GM18526 (cell line): ENCODE results near the gene SLCO2B1.

Source experiments
- POLR2A ChIP-seq: IDR thresholded peaks from 3 replicates; pipeline ENCODE4 v1.6.1; 2011; ENCODE audit not compliant: insufficient read length; ENCODE audit errors: extremely low read depth

Gene SLCO2B1

GRCh38 chr11:75208446-75208845 lies 57.5 kb downstream of the SLCO2B1 start:
- TF ChIP-seq POLR2A = no peak

DNA sequence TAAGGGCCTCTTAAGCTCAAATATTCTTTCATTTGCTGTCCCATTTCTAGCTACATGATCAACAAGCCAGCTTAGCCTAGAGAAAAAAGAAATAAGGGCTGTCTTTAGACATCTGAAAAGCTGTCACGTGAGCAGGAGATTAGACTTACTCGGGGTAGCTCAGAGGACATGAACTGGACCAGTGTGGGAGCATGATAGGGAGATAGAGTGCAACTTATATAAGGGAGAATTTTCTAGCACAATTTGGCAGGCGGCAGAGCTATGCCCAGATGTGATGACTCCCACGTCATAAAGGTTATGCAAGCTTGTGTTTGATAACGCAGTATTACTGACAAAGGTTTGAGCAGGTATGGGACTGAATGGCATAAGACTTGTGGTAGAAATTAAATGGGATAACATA lies 61.5 kb downstream of the SLCO2B1 start:
- TF ChIP-seq POLR2A = no peak

DNA sequence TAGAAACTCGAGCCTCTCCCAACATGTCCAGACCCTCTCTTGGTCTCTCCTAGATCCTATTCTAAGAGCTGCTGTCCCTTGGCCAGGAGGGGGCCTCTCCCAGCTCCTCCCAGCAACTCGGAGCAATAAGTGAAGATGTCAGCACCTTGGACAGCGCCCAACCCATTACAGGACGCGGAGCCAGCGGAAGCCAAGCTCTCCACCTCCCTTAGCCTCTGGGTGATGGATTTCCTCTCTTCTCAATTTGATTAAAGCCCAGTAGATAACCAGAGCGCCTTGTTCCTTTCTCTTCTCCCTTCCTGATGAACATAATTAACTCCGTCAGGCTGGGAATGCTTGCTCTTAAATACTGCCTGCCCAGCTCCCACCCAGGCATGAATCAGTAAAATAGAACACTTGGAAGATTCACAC lies 63.5 kb downstream of the SLCO2B1 start:
- TF ChIP-seq POLR2A = no peak

DNA sequence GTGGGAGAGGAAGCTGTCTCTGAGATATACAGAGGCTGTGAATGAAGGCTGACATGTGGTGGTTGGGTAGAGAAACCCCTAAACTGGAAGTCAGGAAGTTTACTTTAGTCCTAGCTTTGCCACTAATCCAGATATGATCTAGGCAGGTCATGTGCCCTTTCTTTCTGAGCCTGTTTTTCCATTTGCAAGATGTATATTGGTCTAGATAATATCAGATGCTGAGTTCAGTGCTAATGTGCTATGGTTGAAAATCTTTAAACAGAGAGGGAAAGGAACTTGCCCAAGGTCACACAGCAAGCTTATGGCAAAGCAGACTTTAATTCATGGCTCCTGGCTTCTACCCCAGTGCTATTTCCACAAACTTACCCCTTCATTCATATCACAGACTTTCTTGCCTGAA lies 63.9 kb downstream of the SLCO2B1 start:
- TF ChIP-seq POLR2A = no peak

DNA sequence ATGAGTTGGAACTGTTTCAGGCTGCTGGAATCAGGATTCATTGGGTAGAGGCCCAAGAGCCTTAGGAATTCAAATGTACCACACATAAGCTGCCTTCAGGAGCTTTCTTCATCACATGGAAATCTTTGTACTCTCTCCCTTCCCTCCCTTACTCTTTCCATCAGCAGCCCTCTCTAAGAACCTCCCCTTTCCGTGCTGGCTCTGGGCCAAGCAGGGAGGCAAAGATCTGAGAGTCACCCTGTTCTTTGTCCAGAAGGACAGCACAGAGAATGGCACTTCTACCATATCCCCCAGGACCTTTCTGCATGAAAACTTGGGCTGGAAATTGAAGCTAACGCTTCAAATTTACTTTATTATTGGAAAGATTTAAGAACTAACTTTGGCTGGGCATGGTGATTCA lies 69.0 kb downstream of the SLCO2B1 start:
- no peak for TF ChIP-seq POLR2A

DNA sequence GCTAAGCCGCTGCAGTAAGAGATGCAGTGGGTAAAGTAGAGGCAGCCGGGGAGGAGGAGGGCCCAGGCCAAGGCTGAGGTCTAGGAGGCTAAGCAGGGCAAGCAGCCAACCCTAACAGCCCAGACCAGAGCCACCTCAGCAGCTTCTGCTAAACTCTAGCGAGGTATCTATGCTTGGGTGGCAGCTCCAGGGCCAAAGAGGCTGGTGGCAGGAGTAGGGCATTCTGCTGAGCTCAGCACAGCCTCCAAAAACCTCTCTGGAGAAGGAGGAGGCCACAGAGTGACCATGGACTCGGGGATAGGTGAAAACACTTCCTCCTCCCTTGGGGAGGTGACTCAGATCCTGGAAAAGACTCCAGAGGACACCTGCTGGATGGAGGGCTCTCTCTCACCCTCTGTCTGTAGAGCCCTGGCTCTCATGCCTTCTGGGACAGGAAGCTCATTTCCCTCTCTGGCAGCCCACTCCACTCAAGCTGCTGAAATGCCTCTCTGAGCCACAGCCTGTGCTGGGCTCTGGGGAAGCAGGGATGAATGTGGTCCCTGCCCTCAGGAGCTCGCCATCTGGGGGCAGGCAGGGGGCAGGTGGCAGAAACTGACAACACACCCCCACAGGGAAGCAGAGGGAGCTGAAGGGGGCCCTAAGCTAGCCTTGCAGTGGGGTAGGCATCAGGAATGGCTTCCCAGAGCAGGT lies 73.2 kb downstream of the SLCO2B1 start:
- no peak for TF ChIP-seq POLR2A

GRCh38 chr11:75225794-75226193 lies 74.9 kb downstream of the SLCO2B1 start:
- no peak for TF ChIP-seq POLR2A

GRCh38 chr11:75229466-75229865 lies 78.6 kb downstream of the SLCO2B1 start:
- TF ChIP-seq POLR2A = no peak

DNA sequence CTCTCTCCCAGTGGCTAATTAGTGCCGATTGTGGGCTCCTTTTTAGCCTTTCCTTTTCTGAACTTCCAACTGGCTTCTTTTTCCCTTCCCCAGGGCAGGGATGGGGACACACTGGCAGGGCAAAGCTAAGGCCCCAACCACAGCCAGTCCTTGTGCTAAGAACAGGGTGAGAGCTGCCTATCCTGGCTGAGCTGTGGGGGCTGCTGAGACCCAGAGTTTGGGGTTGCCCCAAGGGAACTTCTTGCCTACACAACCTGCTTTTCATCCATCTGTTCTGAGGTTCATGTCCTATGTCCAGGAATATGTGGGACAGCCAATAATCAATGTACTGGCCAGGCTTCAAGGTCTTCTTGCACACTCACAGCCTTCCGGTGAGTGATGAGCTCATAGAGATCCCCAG lies 79.7 kb downstream of the SLCO2B1 start:
- TF ChIP-seq POLR2A = no peak

DNA sequence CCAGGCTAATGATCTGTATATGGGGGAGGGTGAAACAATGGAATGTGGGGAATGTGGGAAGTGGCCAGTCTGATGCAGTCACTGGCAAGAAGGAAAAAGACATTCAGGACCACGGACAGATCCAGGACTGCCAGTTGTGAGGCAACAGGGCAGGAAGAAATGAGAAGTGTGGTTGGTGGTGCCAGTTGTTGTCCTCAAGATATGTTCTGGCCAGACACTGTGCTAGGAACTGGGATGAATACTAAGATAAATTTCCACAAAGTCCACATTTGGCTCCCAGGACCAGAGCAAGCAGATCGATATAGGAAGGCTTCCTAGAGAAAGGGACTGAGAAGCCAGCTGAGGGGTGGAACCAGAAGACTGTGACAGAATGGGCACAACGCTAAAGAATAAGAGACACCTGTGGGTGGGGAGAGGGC lies 82.9 kb downstream of the SLCO2B1 start:
- TF ChIP-seq POLR2A = no peak

- no peak for TF ChIP-seq POLR2A
These were observed 85.2 kb downstream of the SLCO2B1 start for GRCh38 chr11:75236062-75236461.

GRCh38 chr11:75237050-75237449 lies 86.1 kb downstream of the SLCO2B1 start:
- no peak for TF ChIP-seq POLR2A

DNA sequence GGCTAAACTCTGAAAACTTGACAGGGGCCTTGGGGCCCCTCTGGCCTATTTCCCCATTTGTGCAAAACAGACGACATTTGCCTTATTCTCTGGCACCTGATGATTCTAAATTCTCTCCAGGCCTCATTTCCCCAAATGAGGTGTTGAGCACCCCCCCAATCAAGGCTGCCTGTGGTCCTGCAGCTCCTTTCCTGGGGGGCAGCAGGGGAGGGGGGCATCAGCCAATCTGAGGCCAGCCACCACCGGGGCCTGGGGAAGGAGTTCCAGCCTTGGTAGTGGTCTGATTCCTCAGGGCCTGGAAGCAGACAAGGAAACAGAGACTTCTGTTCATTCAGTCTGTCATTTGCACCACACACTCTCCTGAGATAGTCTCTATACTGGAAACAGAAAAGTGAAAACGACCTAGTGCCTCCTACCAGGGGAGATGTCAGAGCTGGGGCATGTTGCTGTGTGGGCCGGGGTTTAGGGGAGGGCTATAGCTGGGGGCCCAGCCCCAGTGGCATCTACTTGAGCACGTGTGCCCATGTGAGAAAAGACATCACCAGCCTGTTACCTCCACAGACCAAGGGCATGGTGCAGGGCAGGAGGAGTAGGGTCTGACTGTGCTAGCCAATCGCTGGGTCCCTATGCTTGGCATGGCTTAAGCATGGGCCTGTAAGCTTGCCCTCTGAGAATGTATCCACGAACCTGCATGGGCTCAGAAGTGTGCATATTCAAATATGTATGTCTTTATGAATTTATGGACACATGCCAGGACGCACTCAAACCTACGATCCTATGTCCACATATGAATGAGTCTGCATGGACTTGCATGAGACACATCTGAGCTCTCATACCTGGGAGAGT lies 87.9 kb downstream of the SLCO2B1 start:
- no peak for TF ChIP-seq POLR2A

- TF ChIP-seq POLR2A = no peak
These were observed 88.8 kb downstream of the SLCO2B1 start for GRCh38 chr11:75239531-75240290.

DNA sequence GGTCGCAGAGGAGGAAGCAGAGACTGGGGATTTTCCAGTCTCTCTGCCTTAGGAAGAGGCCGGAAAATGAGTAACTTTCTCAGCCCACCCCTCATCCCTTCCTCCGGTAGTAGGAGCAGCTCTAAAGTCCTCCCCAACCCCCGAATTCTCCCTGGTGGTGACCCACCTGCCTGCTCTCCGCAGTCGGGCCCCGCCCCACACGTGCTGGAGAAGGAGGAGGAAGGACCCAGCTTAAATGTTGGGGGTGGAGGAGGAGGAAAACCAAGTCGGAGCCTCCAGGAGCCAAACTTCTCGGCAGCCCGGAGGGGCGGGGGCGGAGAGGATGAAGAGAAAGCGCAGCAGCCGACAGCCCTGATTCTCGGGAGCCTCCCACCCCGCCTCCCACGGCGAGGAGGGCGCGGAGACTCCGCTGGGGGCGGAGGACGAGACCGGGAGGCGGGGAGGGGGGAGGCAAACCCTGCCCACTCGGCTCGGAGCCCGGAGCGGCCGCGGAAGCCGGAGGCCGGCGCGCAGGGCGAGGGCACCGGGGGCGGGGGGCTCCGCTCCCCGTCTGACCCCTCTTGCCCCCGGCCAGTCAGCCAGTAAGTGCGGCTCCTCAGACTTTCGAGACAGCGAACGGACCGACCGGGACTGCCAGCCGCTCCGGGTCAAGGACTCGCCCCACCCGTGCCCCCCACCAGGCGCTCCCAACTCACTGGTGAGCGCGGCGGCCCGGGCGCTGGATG lies 89.6 kb downstream of the SLCO2B1 start, which contains the start of gene TPBGL:
TPBGL (plus strand) TSS at position 464 of the 725 bp plus-strand sequence. CDS start 276 bp downstream, outside the sequence.
- TF ChIP-seq POLR2A = no peak
